HG03103 (cell line): Measurements from ENCODE around the gene ORMDL2.
"Not testable (repeated sequence)": the region's sequence is repeated elsewhere in the genome, so short reads cannot be mapped to it uniquely, and the experiment has no call there.

ENCODE experiments used
- ATAC-seq: cut with Tn5 transposase; IDR thresholded peaks from one replicate; pipeline ENCODE4 v1.9.1; 2021; ENCODE audit warnings: low read depth; ENCODE audit not compliant: unreplicated experiment

ORMDL2 gene

DNA sequence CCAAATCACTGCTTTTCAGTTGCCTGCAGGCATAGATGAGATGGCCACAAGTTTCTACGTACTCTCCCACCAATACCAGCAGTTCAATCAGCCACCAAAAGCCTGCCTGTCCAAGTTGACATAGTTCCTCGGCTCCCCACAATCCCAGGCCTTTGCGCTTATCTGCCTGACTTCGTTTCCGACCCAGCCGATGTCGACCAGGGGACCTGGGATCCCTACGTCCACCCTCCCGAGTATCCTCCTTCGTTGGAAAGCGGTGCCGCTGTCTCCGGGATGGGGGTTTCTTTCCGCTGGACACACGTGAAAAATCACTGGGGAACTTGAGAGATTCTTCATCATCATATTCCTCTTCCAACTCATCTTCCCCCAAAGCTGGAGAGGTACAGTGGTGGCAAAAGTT, 10.0 kb downstream of the ORMDL2 start:
- no peak for ATAC-seq

DNA sequence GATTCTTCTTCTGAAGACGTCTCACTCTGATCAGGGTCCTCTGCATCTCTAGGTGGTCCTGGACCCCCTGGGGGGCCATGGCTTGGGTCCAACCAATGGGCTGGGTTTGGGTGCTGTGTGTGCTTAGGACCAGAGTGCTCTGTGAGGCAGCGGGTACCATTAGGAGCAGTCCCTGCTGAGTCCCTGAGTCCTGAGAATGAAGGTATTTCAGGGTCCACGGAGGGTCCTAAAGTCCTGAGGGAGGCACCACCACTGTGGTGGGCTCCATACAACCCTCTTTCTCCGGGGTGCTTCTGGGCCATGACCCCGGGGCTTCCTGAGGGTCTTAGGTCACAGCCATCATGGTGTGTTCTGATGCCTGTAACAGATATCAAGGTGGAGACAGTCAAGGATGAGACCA, 10.5 kb downstream of the ORMDL2 start:
- no peak for ATAC-seq

DNA sequence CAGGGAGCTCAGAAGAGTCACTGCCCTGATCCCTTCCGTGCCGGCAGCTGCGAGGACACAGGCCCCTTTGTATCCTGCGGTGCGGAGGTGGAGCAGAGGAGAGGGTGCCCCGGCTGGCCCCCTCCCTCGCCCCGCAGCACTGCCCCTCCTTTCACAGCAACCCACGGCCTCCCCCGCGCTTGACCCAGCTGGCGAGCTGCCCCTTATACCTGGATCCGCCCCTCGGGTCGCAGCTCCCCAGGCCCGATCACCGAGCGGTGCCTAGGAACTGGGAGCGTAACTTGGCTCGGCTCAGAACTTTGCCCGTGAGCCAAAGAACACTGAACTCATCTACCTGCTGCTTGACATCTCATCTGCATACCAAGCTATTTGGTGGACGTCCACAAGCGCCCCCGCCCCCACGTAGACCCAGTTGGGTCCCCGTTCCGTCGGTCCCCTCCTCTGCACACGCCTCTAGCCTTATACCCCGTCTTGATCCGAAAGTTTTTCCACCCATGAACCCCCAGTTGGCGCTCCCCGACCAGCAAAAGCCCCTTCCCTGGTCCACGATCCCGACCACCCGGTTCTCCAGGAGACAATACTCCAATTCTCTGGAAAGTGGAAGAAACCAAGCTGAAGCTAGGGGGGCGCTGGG, 12.2 kb downstream of the ORMDL2 start:
- ATAC-seq, result peak; percentile 17

- no peak for ATAC-seq
Measured at GRCh38 chr12:55830601-55831446, 13.0 kb downstream of the ORMDL2 start.

- no peak for ATAC-seq
Measured at GRCh38 chr12:55831447-55831815, 13.6 kb downstream of the ORMDL2 start.

- no peak for ATAC-seq
Measured at GRCh38 chr12:55833056-55833455, 15.2 kb downstream of the ORMDL2 start.

DNA sequence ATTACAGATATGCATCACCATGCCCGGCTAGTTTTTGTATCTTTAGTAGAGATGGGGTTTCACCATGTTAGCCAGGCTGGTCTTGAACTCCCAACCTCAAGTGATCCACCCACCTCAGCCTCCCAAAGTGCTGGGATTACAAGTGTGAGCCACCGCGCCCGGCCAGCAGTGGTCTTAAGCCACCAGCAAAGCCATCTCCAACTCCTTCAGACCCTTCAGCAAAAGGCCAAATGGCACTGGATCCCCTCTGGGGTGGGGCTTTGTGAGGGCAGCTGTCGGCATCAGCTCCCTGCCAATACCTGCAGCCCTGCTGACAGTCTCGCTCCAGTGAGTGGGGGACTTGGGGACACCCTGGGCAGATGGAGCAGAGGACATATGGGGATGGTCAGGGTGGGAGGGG, 16.6 kb downstream of the ORMDL2 start:
- ATAC-seq, result not testable (repeated sequence)

GRCh38 chr12:55838361-55838760, 20.5 kb downstream of the ORMDL2 start:
- ATAC-seq, result no peak

GRCh38 chr12:55839345-55840140, 21.7 kb downstream of the ORMDL2 start:
- no peak for ATAC-seq

- ATAC-seq, result no peak
Measured at GRCh38 chr12:55840581-55841351, 22.9 kb downstream of the ORMDL2 start.

- no peak for ATAC-seq
Measured at GRCh38 chr12:55842681-55843429, 25.0 kb downstream of the ORMDL2 start, which contains the start of gene MMP19. Gene MMP19 (minus strand): TSS chr12:55842936. CDS start chr12:55842830, 106 bp downstream.

GRCh38 chr12:55843431-55843830, 25.6 kb downstream of the ORMDL2 start:
- no peak for ATAC-seq

DNA sequence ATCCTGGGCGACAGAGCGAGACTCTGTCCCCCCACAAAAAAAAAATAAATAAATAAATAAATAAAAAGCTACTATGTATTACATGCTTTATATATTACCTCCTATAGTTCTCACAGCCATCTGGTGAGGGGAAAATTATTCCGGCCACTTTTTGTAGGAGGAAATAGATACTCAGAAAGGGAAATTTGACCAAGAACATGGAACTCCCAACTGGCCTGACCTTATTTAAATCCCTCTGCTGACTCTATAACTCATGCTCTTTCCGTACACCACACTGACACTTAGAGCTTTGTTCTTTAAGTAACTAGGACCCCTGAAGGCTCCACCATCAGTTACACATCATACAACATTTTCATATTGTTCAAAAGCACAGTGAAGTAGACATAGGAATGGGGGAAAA, 27.1 kb downstream of the ORMDL2 start:
- ATAC-seq, result no peak

- ATAC-seq, result no peak
Measured at GRCh38 chr12:55845361-55845760, 27.5 kb downstream of the ORMDL2 start.

- no peak for ATAC-seq
Measured at GRCh38 chr12:55845785-55846496, 28.1 kb downstream of the ORMDL2 start.

DNA sequence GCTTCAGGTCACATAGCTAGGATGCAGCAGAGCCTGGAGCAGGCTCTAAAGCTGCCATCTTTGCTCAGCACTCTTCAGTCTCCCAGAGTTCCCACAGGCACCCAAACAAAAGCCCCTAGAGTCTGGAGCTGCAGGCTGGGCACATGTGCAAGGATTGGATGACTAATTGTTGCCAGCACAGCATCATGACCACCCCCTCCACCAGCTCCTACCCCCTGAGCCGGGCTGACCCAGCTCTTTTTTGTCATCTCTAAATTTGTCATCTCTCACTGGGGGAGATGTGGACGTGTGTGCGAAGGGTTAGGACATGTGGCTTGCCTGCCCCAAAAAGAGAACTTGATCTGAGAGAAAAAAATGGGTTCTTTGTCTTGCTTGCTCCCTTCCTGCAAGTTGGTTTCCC, 29.2 kb downstream of the ORMDL2 start:
- ATAC-seq, result no peak

GRCh38 chr12:55847603-55848291, 29.9 kb downstream of the ORMDL2 start:
- no peak for ATAC-seq

GRCh38 chr12:55849616-55850343, 31.9 kb downstream of the ORMDL2 start:
- no peak for ATAC-seq
